AG09319 (cell line): ENCODE data around the gene LRCH1.

Source experiments
- DNase-seq: peaks from one replicate; pipeline ENCODE4 v3.0.0-alpha.2; 2010; ENCODE audit warnings: low read depth; ENCODE audit errors: extremely low read depth
- CTCF ChIP-seq: IDR thresholded peaks from 2 replicates; pipeline ENCODE4 v1.5.1; 2011; ENCODE audit warnings: low read depth, mild to moderate bottlenecking, inconsistent platforms, low read length, moderate library complexity

The LRCH1 gene

DNA sequence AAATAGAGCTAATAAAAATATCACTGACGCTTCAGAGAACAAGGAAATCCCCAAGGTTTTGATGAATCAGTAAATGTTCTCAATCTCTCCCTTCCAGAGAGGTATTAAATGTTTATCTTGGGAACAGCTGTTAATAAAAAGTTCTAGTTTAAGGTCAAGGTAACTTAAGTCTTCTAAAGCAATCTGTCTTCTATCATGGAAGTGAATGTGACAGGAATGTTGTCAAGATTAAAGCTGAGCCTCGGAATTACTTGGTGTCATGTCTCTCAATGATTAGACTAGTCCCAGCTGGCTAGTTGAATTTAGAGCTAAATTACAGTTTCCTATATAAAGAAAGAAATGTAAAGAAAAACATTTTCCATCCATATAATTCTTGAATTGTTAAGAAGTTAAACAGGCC, 220.6 kb downstream of the LRCH1 start:
- no peak for DNase-seq
- TF ChIP-seq CTCF = no peak

GRCh38 chr13:46775385-46776107, 222.6 kb downstream of the LRCH1 start:
- no peak for DNase-seq
- TF ChIP-seq CTCF = no peak

DNA sequence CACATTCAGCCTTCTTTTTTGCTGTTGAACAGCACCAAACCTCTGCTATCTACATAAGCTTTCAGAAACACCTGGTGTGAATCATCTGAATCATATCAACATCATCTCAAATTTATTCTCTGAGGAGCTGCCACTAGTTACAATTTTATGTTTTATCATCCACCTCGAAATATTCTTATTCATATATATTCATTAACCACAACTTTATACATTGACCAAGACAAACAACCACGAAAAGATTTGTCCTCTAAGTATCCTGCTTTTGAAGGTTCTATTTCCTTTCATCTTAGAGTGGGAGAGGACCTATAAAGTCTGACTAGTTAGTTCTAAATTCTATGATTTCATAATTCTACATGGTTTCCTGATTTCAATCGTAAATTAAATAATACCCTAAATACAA, 225.1 kb downstream of the LRCH1 start:
- no peak for DNase-seq
- TF ChIP-seq CTCF = no peak

DNA sequence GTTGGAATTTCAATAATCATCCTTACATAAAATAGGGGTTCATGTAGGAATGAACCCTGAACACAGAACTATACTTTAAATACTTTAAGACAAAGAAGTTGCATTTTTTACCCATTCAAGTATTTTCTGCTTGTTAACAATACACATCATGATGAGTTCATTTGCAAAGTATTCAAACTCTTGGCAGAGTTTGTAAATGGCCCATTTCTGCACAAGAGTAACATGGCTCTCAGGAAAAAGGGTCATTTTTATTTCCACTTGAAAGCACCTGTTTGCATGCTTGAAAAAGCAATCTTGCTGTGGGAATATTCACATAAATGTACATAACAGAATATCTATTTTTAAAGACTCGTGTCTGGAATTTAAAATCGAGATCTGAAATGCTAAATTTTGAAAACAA, 225.9 kb downstream of the LRCH1 start:
- TF ChIP-seq CTCF = no peak

GRCh38 chr13:46782066-46782465, 229.1 kb downstream of the LRCH1 start:
- no peak for TF ChIP-seq CTCF
- DNase-seq = no peak

More for the DNA sequence above, 225.9 kb downstream of the LRCH1 start:
- DNase-seq = no peak

GRCh38 chr13:46782691-46783090, 229.7 kb downstream of the LRCH1 start:
- TF ChIP-seq CTCF = no peak

DNA sequence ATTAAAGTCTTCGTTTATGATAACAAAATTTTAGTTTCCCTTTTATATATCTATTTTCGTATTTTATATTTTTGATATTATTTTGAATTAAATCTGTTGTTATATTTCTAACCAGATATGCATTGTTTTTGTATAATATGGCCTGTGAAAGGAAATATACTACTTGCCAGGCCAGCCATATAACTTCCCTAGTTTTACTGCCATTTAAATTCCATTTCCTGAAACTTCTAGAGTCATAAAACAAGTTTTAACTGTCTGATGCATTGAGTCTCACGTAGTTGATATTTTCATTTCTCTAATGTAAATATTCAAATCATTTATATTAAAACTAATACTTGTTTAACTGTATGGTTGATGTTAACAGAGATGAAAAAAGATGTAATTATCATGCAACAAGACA, 230.5 kb downstream of the LRCH1 start:
- no peak for TF ChIP-seq CTCF
- no peak for DNase-seq

More at GRCh38 chr13:46782691-46783090, 229.7 kb downstream of the LRCH1 start:
- no peak for DNase-seq
